ENCODE results near the gene ZC3H12A.

ZC3H12A gene

GRCh38 chr1:37468037-37468436 lies 6.3 kb upstream of the ZC3H12A start:
- no peak for FAIRE-seq
- no peak for DNase-seq (ENCODE audit: insufficient read length, low spot score)
- TF ChIP-seq POLR2A (IDR thresholded peaks at IDR 0.05; ENCODE audit: low read depth, low read length) = no peak

DNA sequence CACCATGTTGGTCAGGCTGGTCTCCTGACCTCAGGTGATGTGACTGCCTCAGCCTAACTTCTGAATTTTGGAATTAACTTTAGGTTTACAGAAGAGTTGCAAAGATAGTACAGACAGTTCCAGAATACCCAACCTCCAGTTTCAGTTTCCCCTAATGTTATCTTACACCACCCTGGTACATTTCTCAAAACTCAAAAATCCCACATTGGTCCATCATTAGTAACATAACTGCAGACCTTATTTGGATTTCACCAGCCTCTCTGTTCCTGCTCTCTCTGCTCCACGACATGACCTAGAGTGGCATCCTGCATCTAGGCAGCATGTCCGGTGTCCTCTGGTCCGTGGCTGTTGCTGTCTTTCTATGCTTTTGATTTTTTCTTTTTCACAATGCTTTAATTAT lies 5.0 kb upstream of the ZC3H12A start:
- TF ChIP-seq POLR2A (IDR thresholded peaks at IDR 0.05; ENCODE audit: low read depth, low read length) = no peak
- FAIRE-seq (no peak), DNase-seq (ENCODE audit: insufficient read length, low spot score) (no peak)

- DNase-seq (ENCODE audit: insufficient read length, low spot score) (peak; percentile 98), FAIRE-seq (peak; percentile 27)
- peak; percentile 61 for TF ChIP-seq POLR2A (IDR thresholded peaks at IDR 0.05; ENCODE audit: low read depth, low read length)
These were observed 2.8 kb upstream of the ZC3H12A start for GRCh38 chr1:37471345-37472231.

GRCh38 chr1:37472281-37472680 lies 2.1 kb upstream of the ZC3H12A start:
- FAIRE-seq (no peak), DNase-seq (ENCODE audit: insufficient read length, low spot score) (no peak)
- TF ChIP-seq POLR2A (IDR thresholded peaks at IDR 0.05; ENCODE audit: low read depth, low read length) = no peak

GRCh38 chr1:37472994-37473393 lies 1.4 kb upstream of the ZC3H12A start:
- no peak for TF ChIP-seq POLR2A (IDR thresholded peaks at IDR 0.05; ENCODE audit: low read depth, low read length)
- FAIRE-seq = no peak
- DNase-seq (ENCODE audit: insufficient read length, low spot score) = no peak

- FAIRE-seq (no peak), DNase-seq (ENCODE audit: insufficient read length, low spot score) (no peak)
- no peak for TF ChIP-seq POLR2A (IDR thresholded peaks at IDR 0.05; ENCODE audit: low read depth, low read length)
These were observed 842 bp upstream of the ZC3H12A start for GRCh38 chr1:37473431-37474045.

DNA sequence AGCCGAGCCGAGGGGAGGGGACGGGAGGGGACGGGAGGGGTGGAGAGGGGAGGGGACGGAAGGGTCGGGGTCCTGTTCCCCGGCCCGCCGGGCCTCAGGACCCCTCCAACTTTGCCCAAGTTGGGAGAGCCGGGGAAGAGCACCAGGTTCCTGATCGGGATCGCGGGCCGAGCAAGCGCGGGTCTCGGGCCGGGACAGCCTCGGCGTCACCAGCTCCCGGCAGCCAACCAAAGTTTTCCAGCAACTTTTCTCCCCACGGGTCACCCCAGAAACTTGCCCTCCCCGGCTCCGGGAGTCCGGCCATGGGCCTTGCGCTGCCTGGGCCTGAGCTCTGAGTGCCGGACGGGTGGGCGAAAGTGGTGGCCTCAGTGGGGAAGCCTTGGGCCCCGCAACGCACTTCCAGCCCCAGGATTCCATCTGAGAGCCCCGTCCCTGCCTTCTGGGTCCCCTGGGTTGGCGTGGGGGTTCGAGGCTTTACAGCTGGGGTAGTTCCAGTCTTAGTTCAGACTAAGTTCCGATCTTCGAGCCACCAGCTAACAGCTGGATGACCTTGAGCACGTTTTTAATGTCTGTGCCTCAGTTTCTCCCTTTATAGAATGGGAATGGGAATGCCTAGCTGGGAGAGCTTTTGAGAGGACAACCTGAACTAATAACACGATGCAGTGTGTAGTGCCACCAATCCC lies 458 bp downstream of the ZC3H12A start:
- FAIRE-seq (no peak), DNase-seq (ENCODE audit: insufficient read length, low spot score) (no peak)
- TF ChIP-seq POLR2A (IDR thresholded peaks at IDR 0.05; ENCODE audit: low read depth, low read length) = no peak

DNA sequence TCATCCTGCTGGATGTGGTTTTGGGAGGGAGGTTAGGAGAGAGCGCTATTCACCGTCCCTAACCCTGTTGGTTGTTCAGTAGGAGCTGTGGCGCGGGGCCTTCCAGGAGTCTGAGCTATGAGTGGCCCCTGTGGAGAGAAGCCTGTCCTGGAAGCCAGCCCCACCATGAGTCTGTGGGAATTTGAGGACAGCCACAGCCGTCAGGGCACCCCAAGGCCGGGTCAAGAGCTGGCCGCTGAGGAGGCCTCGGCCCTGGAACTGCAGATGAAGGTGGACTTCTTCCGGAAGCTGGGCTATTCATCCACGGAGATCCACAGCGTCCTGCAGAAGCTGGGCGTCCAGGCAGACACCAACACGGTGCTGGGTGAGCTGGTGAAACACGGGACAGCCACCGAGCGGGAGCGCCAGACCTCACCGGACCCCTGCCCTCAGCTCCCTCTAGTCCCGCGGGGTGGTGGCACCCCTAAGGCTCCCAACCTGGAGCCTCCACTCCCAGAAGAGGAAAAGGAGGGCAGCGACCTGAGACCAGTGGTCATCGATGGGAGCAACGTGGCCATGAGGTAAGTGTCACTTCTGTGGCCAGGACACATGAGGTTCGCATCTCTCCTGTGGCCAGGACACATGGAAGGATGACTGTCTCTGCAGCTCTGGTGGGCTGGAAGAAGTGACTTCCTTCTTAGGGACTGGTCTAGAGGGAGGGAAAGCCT lies 1.2 kb downstream of the ZC3H12A start:
- FAIRE-seq (no peak), DNase-seq (ENCODE audit: insufficient read length, low spot score) (no peak)
- TF ChIP-seq POLR2A (IDR thresholded peaks at IDR 0.05; ENCODE audit: low read depth, low read length) = no peak

DNA sequence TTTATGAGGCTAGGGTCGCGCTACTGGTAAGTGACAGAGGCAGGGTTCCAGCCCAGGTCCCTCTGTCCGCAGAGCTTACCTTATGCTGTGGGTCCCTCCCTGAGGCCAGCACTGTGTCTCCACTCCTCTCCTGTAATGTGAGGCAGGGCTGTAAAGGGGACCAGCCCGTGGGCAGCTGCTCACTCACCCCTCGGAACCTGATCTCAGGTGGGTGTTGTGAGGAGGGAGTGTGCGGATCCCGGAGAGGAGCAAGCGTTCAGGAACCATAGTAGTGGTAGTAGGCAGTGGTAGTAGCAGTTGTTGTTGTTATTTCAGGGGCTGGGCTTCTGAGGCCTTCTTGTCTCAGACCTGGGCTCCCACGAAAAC lies 1.7 kb downstream of the ZC3H12A start:
- no peak for TF ChIP-seq POLR2A (IDR thresholded peaks at IDR 0.05; ENCODE audit: low read depth, low read length)
- DNase-seq (ENCODE audit: insufficient read length, low spot score) (no peak), FAIRE-seq (no peak)

- FAIRE-seq = peak; percentile 43
- DNase-seq (ENCODE audit: insufficient read length, low spot score) = peak; percentile 82
These were observed 2.2 kb downstream of the ZC3H12A start for GRCh38 chr1:37476460-37477197.

DNA sequence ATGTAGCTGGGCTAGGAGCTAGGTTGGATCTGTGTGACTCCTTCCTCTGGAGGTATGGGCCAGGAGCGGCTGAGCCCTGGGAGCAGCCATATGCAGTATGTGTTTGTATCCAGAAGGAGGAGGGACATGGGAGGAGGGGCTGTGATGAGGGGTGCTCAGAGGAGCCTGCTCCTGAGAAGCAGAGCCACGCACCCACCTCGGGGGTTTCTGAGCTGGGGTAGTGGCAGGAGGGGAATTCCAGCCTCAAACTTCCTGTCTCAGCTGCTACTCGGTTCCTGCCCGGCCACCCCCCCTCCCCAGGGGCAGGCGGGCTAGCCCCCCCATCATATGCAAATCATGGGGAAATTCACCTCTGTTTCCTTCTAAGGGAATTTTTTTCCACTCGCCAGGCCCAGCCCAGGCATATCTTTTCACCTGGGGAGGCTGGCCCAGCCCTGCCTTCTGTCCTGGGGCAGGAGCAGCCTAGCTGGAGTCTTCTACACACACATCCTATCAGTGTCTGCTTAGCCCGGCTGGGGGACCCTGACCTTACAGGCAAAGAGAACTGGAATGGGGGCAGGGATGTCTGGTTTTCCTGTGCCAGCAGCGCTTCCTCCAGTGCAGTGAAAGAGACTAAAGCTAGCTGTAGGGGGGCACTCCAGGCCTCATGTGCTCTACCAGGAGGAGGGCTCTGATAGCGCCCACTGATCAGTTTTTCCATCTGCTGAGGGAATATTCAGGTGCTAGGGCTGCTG lies 3.0 kb downstream of the ZC3H12A start:
- FAIRE-seq = no peak
- 0 out of 2 replicates have a peak, but pooled peaks have one; percentile 14 for TF ChIP-seq POLR2A (IDR thresholded peaks at IDR 0.05; ENCODE audit: low read depth, low read length)
- DNase-seq (ENCODE audit: insufficient read length, low spot score) = no peak

More at GRCh38 chr1:37476460-37477197, 2.2 kb downstream of the ZC3H12A start:
- TF ChIP-seq POLR2A (IDR thresholded peaks at IDR 0.05; ENCODE audit: low read depth, low read length) = no peak

DNA sequence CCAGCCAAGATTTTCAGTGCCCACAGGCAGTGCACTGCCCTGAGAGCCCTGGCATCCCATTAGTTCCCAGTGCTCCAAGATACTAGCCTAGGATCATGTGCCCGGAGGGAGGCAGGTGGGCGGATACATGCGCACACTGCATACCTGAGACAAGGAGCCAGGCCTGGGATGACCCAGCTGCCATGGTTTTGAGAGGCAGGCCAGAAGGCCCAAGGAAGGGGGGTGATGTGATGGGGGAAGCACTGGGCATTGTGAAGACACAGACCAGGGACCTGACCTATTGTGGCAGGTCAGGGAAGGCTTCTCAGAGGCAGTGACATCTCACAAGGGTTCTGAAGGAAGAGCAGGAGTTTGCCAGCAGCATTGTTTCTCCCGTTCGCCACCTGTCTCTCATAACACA lies 3.6 kb downstream of the ZC3H12A start:
- DNase-seq (ENCODE audit: insufficient read length, low spot score) (no peak), FAIRE-seq (no peak)
- no peak for TF ChIP-seq POLR2A (IDR thresholded peaks at IDR 0.05; ENCODE audit: low read depth, low read length)
